ENCODE measurements around the gene ARIH2. TPM values are rescaled to one million over a fixed set of nuclear protein-coding genes. Genes with fewer than 3 reads are reported as not detected.

The ARIH2 gene
- total and polyA plus RNA-seq, 3 experiments from 2014 or later: 117 to 126 (median 123) TPM

DNA sequence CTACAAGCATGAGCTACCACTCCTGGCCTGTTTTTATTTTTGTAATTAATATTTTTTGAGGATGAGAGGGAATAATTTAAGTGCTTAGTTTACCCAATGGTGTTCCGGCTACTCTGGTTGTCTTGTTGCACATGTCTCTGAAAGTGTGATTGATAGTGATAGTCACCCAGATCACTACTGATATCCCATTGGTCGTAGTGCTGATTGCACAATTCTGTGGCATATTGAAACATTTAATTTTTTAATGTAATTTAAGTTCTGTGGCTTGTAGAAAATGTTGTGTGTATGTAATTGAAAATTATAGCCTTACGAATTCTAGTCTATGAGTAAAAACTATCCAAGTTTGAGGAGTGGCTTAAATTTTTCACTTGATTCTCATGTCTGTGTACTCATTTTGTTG lies 11.9 kb downstream of the ARIH2 start:
- Mint-ChIP-seq H3K4me3 (peak overlapping the region in 2 of 7 donors; percentile 14 to 19), H3K36me3 (peaks cover 10 to 83% (median 25%) of the 10 kb centered on the region in 3 donors), H3K4me1 (peaks cover 74 to 89% (median 86%) of the 10 kb centered on the region in 3 donors), H3K27me3 (no peaks in the 10 kb centered on the region), H3K27ac (peak overlapping the region in 1 of 8 donors; percentile 66), H3K9me3 (no peaks in the 10 kb centered on the region)
- no peak overlapping the region for H3K4me3 ChIP-seq (ENCODE audit: low read length)
- ChIA-PET POLR2A (no interaction called here), CTCF (interaction anchor here (1.3 to 2.4 kb wide), 2 partner anchors 11 to 57 kb away, joined by 3 to 15 read pairs; partner anchors contain the start of gene ARIH2)
- H3K9me3 ChIP-seq (ENCODE audit: low read length): no peaks in the 10 kb centered on the region
- no peak for DNase-seq
- H3K27me3 ChIP-seq (ENCODE audit: insufficient read depth, low read length, poor library complexity, severe bottlenecking): no peaks in the 10 kb centered on the region
- peaks cover 49% of the 10 kb centered on the region for H3K4me1 ChIP-seq (ENCODE audit: insufficient read depth, low read length)
- peaks cover 23% of the 10 kb centered on the region for H3K36me3 ChIP-seq (ENCODE audit: insufficient read depth, low read length)
- H3K27ac ChIP-seq (ENCODE audit: low read depth, low read length): no peak overlapping the region

DNA sequence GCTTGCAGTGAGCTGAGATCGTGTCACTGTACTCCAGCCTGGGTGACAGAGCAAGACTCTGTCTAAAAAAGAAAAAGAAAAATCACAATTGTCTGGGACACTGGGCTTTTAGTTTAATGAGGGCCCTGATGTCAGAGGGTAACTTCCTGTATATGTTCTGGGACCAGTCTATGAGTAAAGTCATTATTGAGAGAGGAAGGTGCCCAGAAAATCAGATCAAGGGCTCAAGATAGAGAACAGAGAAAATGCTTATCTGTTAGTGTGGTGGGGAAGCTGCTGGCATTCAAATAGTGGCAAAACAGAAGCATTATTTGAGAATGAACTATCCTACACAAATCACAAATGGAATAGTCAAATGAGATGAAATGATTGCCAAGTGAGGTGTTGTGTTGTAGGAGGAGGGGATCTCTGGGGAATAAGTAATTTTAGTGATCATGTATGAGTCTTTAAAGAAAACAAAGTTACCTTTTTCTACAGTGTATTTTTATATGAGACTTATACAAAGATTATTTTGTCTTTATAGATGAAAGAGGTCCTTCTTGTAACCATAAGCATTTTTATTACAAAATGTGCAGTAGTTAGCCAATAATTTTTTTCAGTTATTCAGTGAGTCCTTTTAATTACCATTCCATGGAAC lies 13.4 kb downstream of the ARIH2 start:
- Histone ChIP-seq H3K4me3 (ENCODE audit: low read length) (no peak overlapping the region), H3K4me1 (ENCODE audit: insufficient read depth, low read length) (peaks cover 42% of the 10 kb centered on the region), H3K9me3 (ENCODE audit: low read length) (no peaks in the 10 kb centered on the region), H3K27me3 (ENCODE audit: insufficient read depth, low read length, poor library complexity, severe bottlenecking) (no peaks in the 10 kb centered on the region), H3K36me3 (ENCODE audit: insufficient read depth, low read length) (peaks cover 20% of the 10 kb centered on the region), H3K27ac (ENCODE audit: low read depth, low read length) (no peak overlapping the region)
- CTCF ChIA-PET: interaction anchor here (1.9 kb wide), 1 partner anchor 13 kb away, joined by 5 read pairs; the partner anchor contains the start of gene ARIH2
- Mint-ChIP-seq H3K27me3 (no peaks in the 10 kb centered on the region), H3K36me3 (peaks cover 12 to 78% (median 22%) of the 10 kb centered on the region in 3 donors), H3K27ac (peak overlapping the region; percentile 6 to 80 (median 42)), H3K4me3 (peak overlapping the region in 3 of 7 donors; percentile 24 to 78 (median 49)), H3K9me3 (no peaks in the 10 kb centered on the region), H3K4me1 (peaks cover 67 to 84% (median 77%) of the 10 kb centered on the region in 3 donors)
- DNase-seq: no peak
- POLR2A ChIA-PET: no interaction called here

DNA sequence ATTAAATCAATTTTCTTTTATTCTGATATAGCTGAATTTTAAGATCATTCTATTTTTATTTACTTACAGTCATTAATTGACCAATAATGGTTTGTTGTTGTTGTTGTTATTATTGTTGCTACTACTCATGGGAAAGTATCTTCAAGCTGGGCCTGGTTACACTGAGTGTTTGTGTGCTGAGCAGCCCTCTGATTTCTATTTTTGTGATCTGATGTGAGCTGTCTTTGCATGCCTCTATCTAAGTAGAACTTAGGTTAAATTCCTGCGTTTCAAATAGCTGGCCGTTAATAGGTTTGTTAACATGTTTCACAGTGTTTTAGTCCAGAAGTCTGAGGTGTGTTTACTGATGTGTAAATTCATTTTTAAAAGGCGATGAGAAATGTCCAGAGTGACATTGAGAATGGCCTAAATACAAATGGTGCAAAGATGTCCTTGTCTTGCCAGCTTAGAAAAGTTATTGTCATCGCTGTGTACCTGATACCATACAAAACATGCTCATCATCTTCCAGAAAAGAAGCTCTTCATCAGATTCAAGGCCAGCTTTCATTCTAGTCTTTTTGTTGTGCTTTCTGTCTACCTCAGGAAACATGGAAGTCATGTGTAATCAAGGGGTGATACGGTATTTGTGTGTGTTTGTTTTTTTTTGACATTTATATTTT lies 15.8 kb downstream of the ARIH2 start:
- Mint-ChIP-seq H3K27me3 (no peaks in the 10 kb centered on the region), H3K9me3 (no peaks in the 10 kb centered on the region), H3K4me3 (no peak overlapping the region), H3K27ac (peak overlapping the region in 2 of 8 donors; percentile 13 to 48), H3K4me1 (peaks cover 54 to 76% (median 68%) of the 10 kb centered on the region in 3 donors), H3K36me3 (peaks cover 12 to 69% (median 16%) of the 10 kb centered on the region in 3 donors)
- Histone ChIP-seq H3K4me1 (ENCODE audit: insufficient read depth, low read length) (peaks cover 19% of the 10 kb centered on the region), H3K27ac (ENCODE audit: low read depth, low read length) (no peak overlapping the region), H3K4me3 (ENCODE audit: low read length) (no peak overlapping the region), H3K9me3 (ENCODE audit: low read length) (no peaks in the 10 kb centered on the region), H3K27me3 (ENCODE audit: insufficient read depth, low read length, poor library complexity, severe bottlenecking) (no peaks in the 10 kb centered on the region), H3K36me3 (ENCODE audit: insufficient read depth, low read length) (peaks cover 7% of the 10 kb centered on the region)
- CTCF ChIA-PET: interaction anchor here (0.7 to 0.8 kb wide), 2 partner anchors 9 to 13 kb away, joined by 3 read pairs; no protein-coding TSS in a partner anchor
- POLR2A ChIA-PET: interaction anchor here (0.6 kb wide), 1 partner anchor 997 kb away, joined by 4 read pairs; no protein-coding TSS in a partner anchor
- DNase-seq: no peak

DNA sequence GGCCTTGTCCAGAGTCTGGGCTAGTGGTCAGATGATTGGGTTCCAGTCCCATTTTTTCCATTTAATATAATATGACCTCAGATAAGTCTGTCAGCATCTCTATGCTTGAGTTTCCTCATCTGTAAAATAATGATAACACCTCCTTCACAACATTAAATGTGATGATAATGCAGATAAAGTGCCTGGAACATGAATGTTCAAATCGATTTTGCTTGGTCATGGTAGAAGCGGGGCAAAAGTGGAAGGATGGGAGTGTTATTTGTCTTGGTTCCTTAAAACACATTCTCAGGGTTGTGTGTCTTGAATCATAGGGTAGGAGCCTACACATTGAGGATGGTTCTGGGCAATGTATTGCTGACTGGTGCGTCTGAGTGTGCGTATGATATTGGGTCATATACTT lies 16.9 kb downstream of the ARIH2 start:
- DNase-seq: no peak
- Histone ChIP-seq H3K4me3 (ENCODE audit: low read length) (no peak overlapping the region), H3K36me3 (ENCODE audit: insufficient read depth, low read length) (peaks cover 4% of the 10 kb centered on the region), H3K4me1 (ENCODE audit: insufficient read depth, low read length) (peaks cover 13% of the 10 kb centered on the region), H3K27me3 (ENCODE audit: insufficient read depth, low read length, poor library complexity, severe bottlenecking) (no peaks in the 10 kb centered on the region), H3K27ac (ENCODE audit: low read depth, low read length) (no peak overlapping the region), H3K9me3 (ENCODE audit: low read length) (no peaks in the 10 kb centered on the region)
- no peaks in the 10 kb centered on the region for H3K27me3 Mint-ChIP-seq
- peaks cover 45 to 65% (median 57%) of the 10 kb centered on the region in 3 donors for H3K4me1 Mint-ChIP-seq
- ChIA-PET CTCF (no interaction called here), POLR2A (no interaction called here)
- peak overlapping the region in 3 of 8 donors; percentile 24 to 50 (median 48) for H3K27ac Mint-ChIP-seq
- peaks cover 8 to 61% (median 12%) of the 10 kb centered on the region in 3 donors for H3K36me3 Mint-ChIP-seq
- no peaks in the 10 kb centered on the region for H3K9me3 Mint-ChIP-seq
- H3K4me3 Mint-ChIP-seq: no peak overlapping the region

DNA sequence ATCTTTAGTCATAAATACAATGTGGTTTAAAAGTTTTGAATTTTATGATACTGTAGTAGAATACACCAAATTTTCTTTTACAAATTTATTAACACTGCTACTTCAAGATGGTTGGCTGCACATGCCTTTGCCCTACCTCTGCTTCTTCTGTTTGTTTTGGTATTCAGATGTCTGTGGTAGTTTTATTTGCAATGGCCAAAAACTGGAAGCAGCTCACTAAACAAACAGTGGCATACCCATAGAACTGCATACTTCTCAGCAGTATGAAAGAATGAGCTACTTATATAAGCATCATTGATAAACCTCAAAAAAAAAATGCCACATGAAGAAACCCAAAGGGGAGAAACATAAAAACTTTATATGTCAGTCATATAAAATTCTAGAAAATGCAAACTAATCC lies 19.5 kb downstream of the ARIH2 start:
- Mint-ChIP-seq H3K27me3 (no peaks in the 10 kb centered on the region), H3K27ac (no peak overlapping the region), H3K4me3 (no peak overlapping the region), H3K36me3 (peaks cover 3 to 50% (median 8%) of the 10 kb centered on the region in 3 donors), H3K4me1 (peaks cover 37 to 52% (median 47%) of the 10 kb centered on the region in 3 donors), H3K9me3 (no peaks in the 10 kb centered on the region)
- H3K36me3 ChIP-seq (ENCODE audit: insufficient read depth, low read length): peaks cover 4% of the 10 kb centered on the region
- H3K27ac ChIP-seq (ENCODE audit: low read depth, low read length): no peak overlapping the region
- no peak for DNase-seq
- H3K9me3 ChIP-seq (ENCODE audit: low read length): no peaks in the 10 kb centered on the region
- ChIA-PET CTCF (interaction anchor here (1.2 kb wide), 1 partner anchor 19 kb away, joined by 3 read pairs; no protein-coding TSS in a partner anchor), POLR2A (interaction anchor here (0.7 kb wide), 1 partner anchor 40 kb away, joined by 7 read pairs; the partner anchor contains the start of gene SLC25A20)
- no peak overlapping the region for H3K4me3 ChIP-seq (ENCODE audit: low read length)
- H3K4me1 ChIP-seq (ENCODE audit: insufficient read depth, low read length): no peaks in the 10 kb centered on the region
- no peaks in the 10 kb centered on the region for H3K27me3 ChIP-seq (ENCODE audit: insufficient read depth, low read length, poor library complexity, severe bottlenecking)

DNA sequence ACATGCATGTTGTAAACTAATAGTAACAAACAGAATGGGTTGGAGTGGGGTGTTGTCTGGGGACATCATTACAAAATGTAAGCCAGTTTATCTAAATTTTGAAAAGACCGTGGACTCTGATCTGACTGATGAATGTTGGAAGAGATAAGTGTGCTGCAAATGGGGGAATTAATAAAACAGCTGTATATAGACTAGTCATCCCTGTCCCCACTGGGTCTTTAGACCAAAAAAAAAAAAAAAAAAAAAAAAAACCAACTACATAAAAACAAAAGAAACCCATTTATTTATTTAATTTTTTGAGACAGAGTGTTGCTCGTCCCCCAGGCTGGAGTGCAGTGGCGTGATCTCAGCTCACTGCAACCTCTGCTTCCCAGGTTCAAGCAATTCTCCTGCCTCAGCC lies 20.0 kb downstream of the ARIH2 start:
- peaks cover 4% of the 10 kb centered on the region for H3K36me3 ChIP-seq (ENCODE audit: insufficient read depth, low read length)
- H3K27me3 ChIP-seq (ENCODE audit: insufficient read depth, low read length, poor library complexity, severe bottlenecking): no peaks in the 10 kb centered on the region
- no peaks in the 10 kb centered on the region for H3K4me1 ChIP-seq (ENCODE audit: insufficient read depth, low read length)
- ChIA-PET CTCF (interaction anchor here (1.2 kb wide), 1 partner anchor 19 kb away, joined by 3 read pairs; no protein-coding TSS in a partner anchor), POLR2A (interaction anchor here (0.7 kb wide), 1 partner anchor 40 kb away, joined by 7 read pairs; the partner anchor contains the start of gene SLC25A20)
- peaks cover 3 to 50% (median 6%) of the 10 kb centered on the region in 3 donors for H3K36me3 Mint-ChIP-seq
- no peaks in the 10 kb centered on the region for H3K27me3 Mint-ChIP-seq
- H3K4me3 Mint-ChIP-seq: no peak overlapping the region
- peak overlapping the region in 3 of 8 donors; percentile 40 to 76 (median 47) for H3K27ac Mint-ChIP-seq
- H3K27ac ChIP-seq (ENCODE audit: low read depth, low read length): no peak overlapping the region
- no peak for DNase-seq
- H3K9me3 ChIP-seq (ENCODE audit: low read length): no peaks in the 10 kb centered on the region
- no peak overlapping the region for H3K4me3 ChIP-seq (ENCODE audit: low read length)
- peaks cover 39 to 53% (median 49%) of the 10 kb centered on the region in 3 donors for H3K4me1 Mint-ChIP-seq
- H3K9me3 Mint-ChIP-seq: no peaks in the 10 kb centered on the region

DNA sequence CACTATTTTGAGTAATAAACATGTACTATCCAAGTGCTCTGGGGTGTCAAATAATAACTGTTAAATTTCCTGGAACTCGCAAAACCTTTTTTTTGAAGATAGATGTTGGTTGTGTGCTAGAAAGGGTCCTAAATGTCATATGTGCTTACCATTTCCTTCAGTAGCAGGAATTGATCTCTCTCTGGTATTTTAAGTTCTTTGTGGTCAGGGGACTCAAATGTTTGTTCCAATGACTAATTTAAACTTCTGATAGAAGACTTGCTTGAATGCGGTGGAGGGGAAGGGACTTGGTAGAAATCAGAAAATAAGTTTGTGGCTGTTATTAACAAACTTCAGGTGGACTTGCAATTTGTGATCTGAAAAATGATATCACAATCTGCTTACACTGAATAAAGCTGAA lies 26.8 kb downstream of the ARIH2 start:
- no peak overlapping the region for H3K4me3 ChIP-seq (ENCODE audit: low read length)
- H3K27ac ChIP-seq (ENCODE audit: low read depth, low read length): no peak overlapping the region
- Mint-ChIP-seq H3K27me3 (no peaks in the 10 kb centered on the region), H3K27ac (peak overlapping the region; percentile 7 to 75 (median 67)), H3K36me3 (peaks cover 0 to 37% (median 3%) of the 10 kb centered on the region in 3 donors), H3K4me1 (peaks cover 32 to 54% (median 32%) of the 10 kb centered on the region in 3 donors), H3K4me3 (no peak overlapping the region), H3K9me3 (no peaks in the 10 kb centered on the region)
- ChIA-PET CTCF (no interaction called here), POLR2A (no interaction called here)
- no peaks in the 10 kb centered on the region for H3K4me1 ChIP-seq (ENCODE audit: insufficient read depth, low read length)
- no peaks in the 10 kb centered on the region for H3K27me3 ChIP-seq (ENCODE audit: insufficient read depth, low read length, poor library complexity, severe bottlenecking)
- H3K36me3 ChIP-seq (ENCODE audit: insufficient read depth, low read length): no peaks in the 10 kb centered on the region
- H3K9me3 ChIP-seq (ENCODE audit: low read length): no peaks in the 10 kb centered on the region
- DNase-seq: no peak
